ENCODE measurements around the gene SHANK2. TPM values are rescaled to one million over a fixed set of nuclear protein-coding genes. Genes with fewer than 3 reads are reported as not detected.

Gene SHANK2
- total RNA-seq, 2 donors from 2014 or later: 44.4 to 94.9 TPM

GRCh38 chr11:71232364-71232763 lies 20.0 kb downstream of the SHANK2 start:
- ATAC-seq (no peak), DNase-seq (no peak)
- no peak for TF ChIP-seq CTCF (IDR thresholded peaks at IDR 0.05)
- no peak for TF ChIP-seq POLR2A (IDR thresholded peaks at IDR 0.05)
- WGBS, 2 donors: 76 to 83% methylated on average over 3 of the region's 3 CpGs
- H3K36me3 ChIP-seq (replicated peaks in 1 of 2; ENCODE audit: insufficient read depth in 1 of 2, low read depth in 2 of 2): no peaks in the 10 kb centered on the region
- no peak overlapping the region for H3K27ac ChIP-seq
- H3K4me1 ChIP-seq: peaks cover 4% of the 10 kb centered on the region
- intact Hi-C loops (cut with DNase I): no loop called here
- H3K9me3 ChIP-seq: no peaks in the 10 kb centered on the region
- no peak overlapping the region for H3K4me3 ChIP-seq
- no peaks in the 10 kb centered on the region for H3K27me3 ChIP-seq

GRCh38 chr11:71228961-71229360 lies 23.4 kb downstream of the SHANK2 start:
- DNase-seq (no peak), ATAC-seq (no peak)
- Histone ChIP-seq H3K27me3 (no peaks in the 10 kb centered on the region), H3K36me3 (replicated peaks in 1 of 2; ENCODE audit: insufficient read depth in 1 of 2, low read depth in 2 of 2) (no peaks in the 10 kb centered on the region), H3K4me3 (no peak overlapping the region), H3K4me1 (peaks cover 4% of the 10 kb centered on the region), H3K9me3 (no peaks in the 10 kb centered on the region), H3K27ac (no peak overlapping the region)
- WGBS, 2 donors: 94 to 100% methylated on average over 1 of the region's 1 CpG
- TF ChIP-seq CTCF (IDR thresholded peaks at IDR 0.05): no peak
- TF ChIP-seq POLR2A (IDR thresholded peaks at IDR 0.05): no peak
- intact Hi-C loops (cut with DNase I): no loop called here

GRCh38 chr11:71227058-71227659 lies 25.2 kb downstream of the SHANK2 start:
- Histone ChIP-seq H3K27me3 (no peaks in the 10 kb centered on the region), H3K4me3 (no peak overlapping the region), H3K36me3 (replicated peaks in 1 of 2; ENCODE audit: insufficient read depth in 1 of 2, low read depth in 2 of 2) (no peaks in the 10 kb centered on the region), H3K4me1 (peaks cover 4% of the 10 kb centered on the region), H3K9me3 (no peaks in the 10 kb centered on the region), H3K27ac (no peak overlapping the region)
- TF ChIP-seq CTCF (IDR thresholded peaks at IDR 0.05): no peak
- no peak for TF ChIP-seq POLR2A (IDR thresholded peaks at IDR 0.05)
- ATAC-seq: no peak
- intact Hi-C loops (cut with DNase I): no loop called here
- DNase-seq: no peak
- 75 to 82% methylated on average over 1 of the region's 1 CpG for WGBS, 2 donors

GRCh38 chr11:71223671-71224660 lies 28.4 kb downstream of the SHANK2 start:
- ATAC-seq (no peak), DNase-seq (no peak)
- intact Hi-C loops (cut with DNase I): no loop called here
- Histone ChIP-seq H3K36me3 (replicated peaks in 1 of 2; ENCODE audit: insufficient read depth in 1 of 2, low read depth in 2 of 2) (no peaks in the 10 kb centered on the region), H3K4me3 (no peak overlapping the region), H3K9me3 (no peaks in the 10 kb centered on the region), H3K27ac (no peak overlapping the region), H3K27me3 (no peaks in the 10 kb centered on the region), H3K4me1 (no peaks in the 10 kb centered on the region)
- 84 to 87% methylated on average over 13 to 23 of the region's 23 CpGs for WGBS, 2 donors
- no peak for TF ChIP-seq CTCF (IDR thresholded peaks at IDR 0.05)
- no peak for TF ChIP-seq POLR2A (IDR thresholded peaks at IDR 0.05)
